Measurements from ENCODE around the gene SGK1. TPM values are rescaled to one million over a fixed set of nuclear protein-coding genes. Genes with fewer than 3 reads are reported as not detected.

SGK1 gene
- total RNA-seq, 1 experiment from 2014 or later = 95.2 TPM

GRCh38 chr6:134175532-134176263, 142.2 kb downstream of the SGK1 start:
- CTCF ChIA-PET = no interaction called here
- peaks cover 23% of the 10 kb centered on the region for H3K79me2 ChIP-seq (ENCODE audit: low read length)
- H3K4me1 ChIP-seq (ENCODE audit: insufficient read depth, low read length) = peaks cover 7% of the 10 kb centered on the region; the same call in 1 of the 2 replicates
- H3K4me3 ChIP-seq (ENCODE audit: low read length) = peak overlapping the region; percentile 95
- no peaks in the 10 kb centered on the region for H3F3A ChIP-seq (ENCODE audit: low read length, unreplicated experiment)
- H3K9me2 ChIP-seq (replicated peaks; ENCODE audit: low read length) = no peaks in the 10 kb centered on the region
- intact Hi-C loops (cut with micrococcal nuclease) = loop anchor here (2.0 to 10.0 kb wide), 2 partner anchors 119 to 361 kb away; no protein-coding TSS in a partner anchor
- DNase-seq = peak; percentile 67
- H3K4me2 ChIP-seq (ENCODE audit: low read length) = peak overlapping the region; percentile 88
- peak overlapping the region; percentile 95 for H3K9ac ChIP-seq (ENCODE audit: low read length)
- peak overlapping the region; percentile 62 for H2AFZ ChIP-seq (ENCODE audit: low read length)
- peak; percentile 54 for ATAC-seq
- peaks cover 25% of the 10 kb centered on the region for H3K36me3 ChIP-seq (ENCODE audit: low read depth, low read length)
- TF ChIP-seq EZH2phosphoT487 (IDR thresholded peaks at IDR 0.05; ENCODE audit: borderline replicate concordance, low read length) (no peak), EZH2 (IDR thresholded peaks at IDR 0.05; ENCODE audit: low read length, unreplicated experiment) (no peak), CTCF (conservative IDR thresholded peaks at IDR 0.05; ENCODE audit: low read depth, low read length) (no peak)
- BruUV-seq (replicated peaks) = TSS peak; percentile 76
- peaks cover 18% of the 10 kb centered on the region for H4K20me1 ChIP-seq (ENCODE audit: low read length)
- H3K27ac ChIP-seq (ENCODE audit: low read length) = peak overlapping the region; percentile 87
- POLR2A ChIA-PET (ENCODE audit: unreplicated experiment) = no interaction called here
- H3K27me3 ChIP-seq (ENCODE audit: low read length) = no peaks in the 10 kb centered on the region
- no peaks in the 10 kb centered on the region for H3K9me3 ChIP-seq (ENCODE audit: low read length)

GRCh38 chr6:134174672-134175531, 143.0 kb downstream of the SGK1 start:
- peak overlapping the region; percentile 88 for H3K4me2 ChIP-seq (ENCODE audit: low read length)
- H3K4me1 ChIP-seq (ENCODE audit: insufficient read depth, low read length) = peaks cover 7% of the 10 kb centered on the region; the same call in 1 of the 2 replicates
- peaks cover 33% of the 10 kb centered on the region for H3K36me3 ChIP-seq (ENCODE audit: low read depth, low read length)
- ATAC-seq (peak; percentile 72), DNase-seq (peak; percentile 86)
- H3K27me3 ChIP-seq (ENCODE audit: low read length) = no peaks in the 10 kb centered on the region
- no peak for TF ChIP-seq EZH2phosphoT487 (IDR thresholded peaks at IDR 0.05; ENCODE audit: borderline replicate concordance, low read length)
- TF ChIP-seq EZH2 (IDR thresholded peaks at IDR 0.05; ENCODE audit: low read length, unreplicated experiment) = no peak
- TF ChIP-seq CTCF (conservative IDR thresholded peaks at IDR 0.05; ENCODE audit: low read depth, low read length) = no peak
- ChIA-PET CTCF (no interaction called here), POLR2A (ENCODE audit: unreplicated experiment) (no interaction called here)
- peak overlapping the region; percentile 95 for H3K9ac ChIP-seq (ENCODE audit: low read length)
- peak overlapping the region; percentile 95 for H3K4me3 ChIP-seq (ENCODE audit: low read length)
- intact Hi-C loops (cut with micrococcal nuclease) = loop anchor here (1.0 to 10.0 kb wide), 8 partner anchors 120 to 767 kb away; no protein-coding TSS in a partner anchor
- H4K20me1 ChIP-seq (ENCODE audit: low read length) = peaks cover 18% of the 10 kb centered on the region
- no peaks in the 10 kb centered on the region for H3F3A ChIP-seq (ENCODE audit: low read length, unreplicated experiment)
- peaks cover 23% of the 10 kb centered on the region for H3K79me2 ChIP-seq (ENCODE audit: low read length)
- H3K27ac ChIP-seq (ENCODE audit: low read length) = peak overlapping the region; percentile 87
- peak overlapping the region; percentile 62 for H2AFZ ChIP-seq (ENCODE audit: low read length)
- no peaks in the 10 kb centered on the region for H3K9me3 ChIP-seq (ENCODE audit: low read length)
- H3K9me2 ChIP-seq (replicated peaks; ENCODE audit: low read length) = no peaks in the 10 kb centered on the region
- no TSS peak for BruUV-seq (replicated peaks)
